Measurements from ENCODE around the gene UBE2J2.
A peak's percentile ranks its signal among the peaks of the same experiment; 100 is the strongest.

The UBE2J2 gene

GRCh38 chr1:1241588-1242219, 31.9 kb downstream of the UBE2J2 start:
- no peak overlapping the region for H3K9ac ChIP-seq (ENCODE audit: low read depth, low read length)
- H3K36me3 ChIP-seq (ENCODE audit: insufficient read depth, low read length) = no peaks in the 10 kb centered on the region
- H3K27ac ChIP-seq (ENCODE audit: low read depth, low read length) = no peak overlapping the region
- H3K9me3 ChIP-seq (ENCODE audit: insufficient read depth, low read depth, low read length) = no peaks in the 10 kb centered on the region
- H3K27me3 ChIP-seq (ENCODE audit: insufficient read depth, low read length) = peaks cover 12% of the 10 kb centered on the region
- no peaks in the 10 kb centered on the region for H3K4me1 ChIP-seq (ENCODE audit: insufficient read depth, low read length)
- 93% methylated on average over 26 of the region's 26 CpGs for WGBS
- no peak overlapping the region for H3K4me3 ChIP-seq (ENCODE audit: low read length)

DNA sequence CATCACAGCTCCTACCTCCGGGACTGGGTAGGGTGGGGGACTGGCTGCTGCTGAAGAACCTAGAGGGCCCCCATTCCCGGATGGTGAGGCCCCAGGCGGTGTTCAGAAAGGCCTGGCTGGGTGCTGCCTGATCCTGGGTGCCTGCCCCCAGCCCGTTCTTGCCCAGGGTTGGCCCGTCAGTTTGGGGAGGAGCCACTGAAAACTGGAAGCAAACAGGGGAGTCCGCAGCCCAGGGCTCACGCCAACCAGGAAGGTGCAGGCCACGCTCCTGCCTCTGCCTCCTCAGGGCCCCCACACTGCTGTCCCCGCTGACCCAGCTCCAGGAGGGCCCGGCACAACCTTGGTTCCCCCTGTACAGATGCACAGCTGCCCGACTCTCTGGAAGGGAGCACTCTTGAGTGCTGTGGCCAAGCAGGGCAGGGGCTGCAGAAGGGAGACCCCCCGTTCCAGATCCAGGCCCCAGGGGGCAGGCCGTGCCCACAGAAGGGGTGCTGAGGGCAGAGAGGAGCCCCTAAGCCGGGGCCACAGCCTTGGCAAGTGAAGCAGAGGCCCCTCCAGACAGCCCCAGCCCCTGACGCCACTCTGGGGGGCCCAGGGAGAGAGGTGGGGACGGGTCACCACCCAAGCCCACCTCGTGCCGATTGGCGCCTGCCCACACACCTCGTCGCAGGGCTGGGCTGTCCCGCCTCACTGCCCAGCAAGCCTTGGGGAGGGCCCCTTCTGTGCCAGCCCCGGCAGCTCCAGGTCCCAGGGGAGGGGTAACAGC, 32.6 kb downstream of the UBE2J2 start:
- no peaks in the 10 kb centered on the region for H3K9me3 ChIP-seq (ENCODE audit: insufficient read depth, low read depth, low read length)
- no peaks in the 10 kb centered on the region for H3K36me3 ChIP-seq (ENCODE audit: insufficient read depth, low read length)
- H3K4me3 ChIP-seq (ENCODE audit: low read length) = no peak overlapping the region
- no peaks in the 10 kb centered on the region for H3K4me1 ChIP-seq (ENCODE audit: insufficient read depth, low read length)
- H3K9ac ChIP-seq (ENCODE audit: low read depth, low read length) = no peak overlapping the region
- WGBS = 86% methylated on average over 23 of the region's 23 CpGs
- H3K27me3 ChIP-seq (ENCODE audit: insufficient read depth, low read length) = peaks cover 5% of the 10 kb centered on the region
- no peak overlapping the region for H3K27ac ChIP-seq (ENCODE audit: low read depth, low read length)

DNA sequence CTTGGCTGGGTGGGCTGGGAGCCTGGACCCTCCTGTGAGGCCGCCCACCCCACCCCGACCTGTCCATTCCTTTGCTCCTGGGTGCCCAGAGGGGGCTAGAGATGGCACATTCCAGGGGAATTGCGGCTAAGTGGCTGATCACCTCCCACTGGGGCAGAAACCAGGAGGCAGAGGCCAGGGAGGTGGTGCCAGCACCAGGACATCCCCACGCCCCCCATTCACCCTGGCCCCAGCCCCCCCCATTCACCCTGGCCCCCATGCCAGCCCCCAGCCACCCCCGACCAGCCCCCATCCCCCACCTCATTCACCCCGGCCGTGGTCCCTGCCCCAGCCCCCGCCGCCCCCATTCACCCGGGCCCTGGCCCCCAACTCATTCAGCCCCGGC, 33.3 kb downstream of the UBE2J2 start:
- WGBS = 79% methylated on average over 3 of the region's 11 CpGs
- H3K4me1 ChIP-seq (ENCODE audit: insufficient read depth, low read length) = no peaks in the 10 kb centered on the region
- H3K27ac ChIP-seq (ENCODE audit: low read depth, low read length) = no peak overlapping the region
- no peak overlapping the region for H3K4me3 ChIP-seq (ENCODE audit: low read length)
- H3K36me3 ChIP-seq (ENCODE audit: insufficient read depth, low read length) = no peaks in the 10 kb centered on the region
- no peak overlapping the region for H3K9ac ChIP-seq (ENCODE audit: low read depth, low read length)
- no peaks in the 10 kb centered on the region for H3K9me3 ChIP-seq (ENCODE audit: insufficient read depth, low read depth, low read length)
- H3K27me3 ChIP-seq (ENCODE audit: insufficient read depth, low read length) = no peaks in the 10 kb centered on the region

- no peak overlapping the region for H3K4me3 ChIP-seq (ENCODE audit: low read length)
- H3K9me3 ChIP-seq (ENCODE audit: insufficient read depth, low read depth, low read length) = no peaks in the 10 kb centered on the region
- H3K9ac ChIP-seq (ENCODE audit: low read depth, low read length) = no peak overlapping the region
- H3K36me3 ChIP-seq (ENCODE audit: insufficient read depth, low read length) = no peaks in the 10 kb centered on the region
- H3K27me3 ChIP-seq (ENCODE audit: insufficient read depth, low read length) = no peaks in the 10 kb centered on the region
- no peak overlapping the region for H3K27ac ChIP-seq (ENCODE audit: low read depth, low read length)
- WGBS = 87% methylated on average over 30 of the region's 30 CpGs
- H3K4me1 ChIP-seq (ENCODE audit: insufficient read depth, low read length) = no peaks in the 10 kb centered on the region
These were observed 33.9 kb downstream of the UBE2J2 start for GRCh38 chr1:1239614-1240347.

- H3K9me3 ChIP-seq (ENCODE audit: insufficient read depth, low read depth, low read length) = no peaks in the 10 kb centered on the region
- no peaks in the 10 kb centered on the region for H3K4me1 ChIP-seq (ENCODE audit: insufficient read depth, low read length)
- WGBS = 86% methylated on average over 15 of the region's 15 CpGs
- no peak overlapping the region for H3K9ac ChIP-seq (ENCODE audit: low read depth, low read length)
- H3K27me3 ChIP-seq (ENCODE audit: insufficient read depth, low read length) = no peaks in the 10 kb centered on the region
- H3K36me3 ChIP-seq (ENCODE audit: insufficient read depth, low read length) = no peaks in the 10 kb centered on the region
- no peak overlapping the region for H3K4me3 ChIP-seq (ENCODE audit: low read length)
- no peak overlapping the region for H3K27ac ChIP-seq (ENCODE audit: low read depth, low read length)
These were observed 34.4 kb downstream of the UBE2J2 start for GRCh38 chr1:1239227-1239613.

DNA sequence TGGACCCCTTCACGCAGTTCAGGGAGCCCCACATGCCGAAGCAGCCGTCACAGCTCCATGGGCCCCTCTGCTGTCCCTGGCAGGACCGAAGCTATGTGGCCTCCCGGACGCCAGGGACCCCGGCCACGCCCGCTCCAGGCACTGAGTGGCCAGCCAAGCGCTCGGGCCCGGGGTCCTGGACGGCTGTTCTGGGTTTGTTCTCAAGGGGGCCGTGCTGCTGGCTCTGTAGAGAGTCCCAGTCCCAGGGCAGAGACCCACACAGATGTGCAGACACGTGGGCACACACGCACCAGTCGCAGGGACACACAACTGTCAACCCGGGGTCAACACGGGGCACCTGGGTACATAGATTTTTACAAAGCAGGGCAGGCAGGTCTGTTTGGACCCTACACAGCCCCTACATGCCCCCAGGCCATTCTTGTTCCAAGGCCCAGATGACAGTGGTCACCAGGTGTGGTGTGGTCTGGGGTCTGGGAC, 34.9 kb downstream of the UBE2J2 start:
- H3K36me3 ChIP-seq (ENCODE audit: insufficient read depth, low read length) = peaks cover 4% of the 10 kb centered on the region; the same call in 1 of the 2 replicates
- 91% methylated on average over 19 of the region's 19 CpGs for WGBS
- H3K9me3 ChIP-seq (ENCODE audit: insufficient read depth, low read depth, low read length) = no peaks in the 10 kb centered on the region
- H3K4me3 ChIP-seq (ENCODE audit: low read length) = no peak overlapping the region
- no peaks in the 10 kb centered on the region for H3K4me1 ChIP-seq (ENCODE audit: insufficient read depth, low read length)
- no peak overlapping the region for H3K27ac ChIP-seq (ENCODE audit: low read depth, low read length)
- no peak overlapping the region for H3K9ac ChIP-seq (ENCODE audit: low read depth, low read length)
- no peaks in the 10 kb centered on the region for H3K27me3 ChIP-seq (ENCODE audit: insufficient read depth, low read length)

DNA sequence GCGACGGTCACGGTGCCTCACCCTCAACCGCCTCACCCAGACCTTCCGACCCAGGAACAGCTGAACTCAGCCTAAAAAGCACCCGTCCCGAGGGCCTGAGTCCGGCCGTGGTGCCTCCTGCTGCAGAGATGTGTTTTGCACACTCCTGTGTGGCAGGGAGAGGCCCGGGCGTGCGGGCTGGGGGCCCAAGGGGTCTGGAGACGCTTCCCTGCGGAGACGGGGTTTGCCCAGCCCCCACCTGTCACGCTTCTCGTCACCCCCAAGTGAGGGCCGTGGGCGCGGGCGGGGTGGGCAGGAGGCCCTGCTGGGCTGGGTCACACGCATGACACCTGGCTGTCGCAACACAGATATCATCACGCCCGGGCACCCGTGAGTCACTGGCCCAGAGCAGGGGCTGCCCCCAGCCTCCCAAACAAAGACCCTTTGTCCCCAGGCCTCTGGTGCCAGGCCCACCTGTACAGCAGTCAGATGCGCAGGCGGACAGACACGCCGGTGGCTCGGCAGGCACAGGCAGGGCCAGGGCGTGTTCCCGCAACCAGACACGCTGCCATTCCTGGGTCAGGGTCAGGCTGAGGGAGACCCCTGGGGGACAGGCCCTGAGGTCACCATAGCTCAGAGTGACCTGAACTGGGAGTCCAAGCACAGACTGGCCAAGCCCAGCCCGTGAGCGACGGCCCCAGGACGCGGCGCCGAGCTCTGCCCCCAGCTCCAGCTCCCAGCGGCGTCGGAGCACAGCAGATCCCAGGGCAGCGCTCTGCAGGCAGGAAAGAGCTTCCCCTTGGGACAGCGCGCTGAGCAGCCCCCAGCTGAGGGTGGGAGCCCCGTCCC, 35.6 kb downstream of the UBE2J2 start:
- H3K4me1 ChIP-seq (ENCODE audit: insufficient read depth, low read length) = no peaks in the 10 kb centered on the region
- no peak overlapping the region for H3K4me3 ChIP-seq (ENCODE audit: low read length)
- H3K9ac ChIP-seq (ENCODE audit: low read depth, low read length) = no peak overlapping the region
- 88% methylated on average over 48 of the region's 48 CpGs for WGBS
- H3K27ac ChIP-seq (ENCODE audit: low read depth, low read length) = 0 out of 2 replicates have a peak overlapping the region, but pooled peaks have one; percentile 35
- H3K9me3 ChIP-seq (ENCODE audit: insufficient read depth, low read depth, low read length) = no peaks in the 10 kb centered on the region
- H3K36me3 ChIP-seq (ENCODE audit: insufficient read depth, low read length) = peaks cover 6% of the 10 kb centered on the region; the same call in 1 of the 2 replicates
- no peaks in the 10 kb centered on the region for H3K27me3 ChIP-seq (ENCODE audit: insufficient read depth, low read length)

DNA sequence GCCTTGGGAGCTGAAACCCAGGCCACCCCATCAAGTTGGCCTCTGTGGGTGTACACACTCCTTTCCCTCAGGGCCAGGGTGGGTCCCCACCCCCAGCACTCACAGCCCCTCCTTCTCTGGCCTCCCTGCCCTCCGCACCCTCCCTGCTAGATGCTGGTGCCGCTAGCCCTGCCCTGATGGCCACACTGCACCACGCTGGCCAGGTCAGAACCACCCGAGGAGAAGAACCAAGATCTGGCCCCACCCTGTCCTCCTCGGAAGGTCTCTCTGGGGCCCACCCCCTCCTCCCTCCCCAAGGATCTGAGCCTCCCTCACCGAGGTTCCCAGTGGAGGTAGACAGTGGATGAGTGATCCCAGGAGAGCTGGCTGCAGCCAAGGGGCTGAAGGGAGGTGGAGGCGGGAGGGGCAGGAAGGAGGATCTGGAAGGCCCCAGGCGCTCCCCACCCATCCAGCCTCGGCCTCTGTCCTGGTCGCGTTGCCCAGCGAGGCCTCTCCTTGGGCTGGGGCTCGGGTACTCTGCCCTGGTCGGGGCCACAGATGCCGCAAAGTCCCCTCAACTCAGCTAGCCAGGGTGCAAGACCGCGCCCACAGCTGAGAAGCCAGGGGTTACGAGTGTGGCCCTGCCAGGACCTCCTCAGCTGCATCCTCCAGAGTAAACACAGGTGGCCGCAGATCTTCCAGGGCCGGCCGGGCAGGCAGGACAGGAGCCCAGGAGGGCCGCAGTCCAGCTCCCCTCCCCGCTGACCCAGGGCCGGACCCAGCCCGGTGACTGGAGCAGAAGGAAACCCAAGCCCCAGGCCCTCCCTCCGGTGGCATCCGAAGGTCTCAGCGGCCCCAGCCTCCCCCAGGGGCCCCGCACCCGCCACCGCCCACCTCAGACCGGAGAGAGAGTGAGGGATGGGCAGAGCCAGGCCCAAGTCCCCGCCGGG, 36.4 kb downstream of the UBE2J2 start:
- Histone ChIP-seq H3K9ac (ENCODE audit: low read depth, low read length) (peak overlapping the region; percentile 44; the same call in 1 of the 2 replicates), H3K36me3 (ENCODE audit: insufficient read depth, low read length) (peaks cover 6% of the 10 kb centered on the region; the same call in 1 of the 2 replicates), H3K4me3 (ENCODE audit: low read length) (no peak overlapping the region), H3K9me3 (ENCODE audit: insufficient read depth, low read depth, low read length) (no peaks in the 10 kb centered on the region), H3K27ac (ENCODE audit: low read depth, low read length) (peak overlapping the region; percentile 35; the same call in 1 of the 2 replicates), H3K4me1 (ENCODE audit: insufficient read depth, low read length) (no peaks in the 10 kb centered on the region), H3K27me3 (ENCODE audit: insufficient read depth, low read length) (no peaks in the 10 kb centered on the region)
- 79% methylated on average over 33 of the region's 34 CpGs for WGBS

DNA sequence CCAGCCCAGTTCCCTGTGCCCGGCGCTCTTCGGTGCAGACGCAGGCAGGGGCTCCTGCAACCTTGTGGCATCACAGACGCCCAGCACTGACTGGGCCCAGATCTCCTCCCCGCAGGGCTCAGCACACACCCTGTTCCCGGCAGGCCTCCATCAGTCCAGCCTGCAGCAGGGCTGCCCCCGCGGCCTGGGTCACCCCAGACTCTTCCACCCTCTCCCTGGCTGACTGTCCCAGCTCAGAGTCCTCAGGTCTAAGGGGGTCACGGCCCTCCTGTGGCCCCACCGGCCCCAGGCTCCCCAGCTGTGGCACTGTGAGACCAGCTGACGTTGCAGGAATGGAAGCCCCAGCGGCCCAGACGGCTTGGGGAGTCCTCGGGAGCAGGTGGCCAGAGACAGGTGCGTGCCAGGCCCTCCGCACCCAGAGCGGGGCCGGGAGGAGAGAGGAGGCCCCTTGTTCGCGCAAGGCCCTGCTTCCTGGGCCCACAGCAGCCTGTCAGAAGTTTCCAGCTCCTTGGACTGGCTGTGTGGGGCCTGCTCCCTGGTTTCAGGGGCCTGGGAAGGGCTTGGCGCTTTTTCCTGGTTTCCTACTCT, 37.4 kb downstream of the UBE2J2 start:
- H3K9me3 ChIP-seq (ENCODE audit: insufficient read depth, low read depth, low read length) = no peaks in the 10 kb centered on the region
- no peaks in the 10 kb centered on the region for H3K4me1 ChIP-seq (ENCODE audit: insufficient read depth, low read length)
- peaks cover 6% of the 10 kb centered on the region; the same call in 1 of the 2 replicates for H3K36me3 ChIP-seq (ENCODE audit: insufficient read depth, low read length)
- H3K27ac ChIP-seq (ENCODE audit: low read depth, low read length) = no peak overlapping the region
- WGBS = 89% methylated on average over 22 of the region's 22 CpGs
- no peaks in the 10 kb centered on the region for H3K27me3 ChIP-seq (ENCODE audit: insufficient read depth, low read length)
- H3K9ac ChIP-seq (ENCODE audit: low read depth, low read length) = no peak overlapping the region
- H3K4me3 ChIP-seq (ENCODE audit: low read length) = no peak overlapping the region

All from HUES64 (cell line).